Bronchial epithelial cell (primary cell): ENCODE measurements around the gene SMTN. TPM values are rescaled to one million over a fixed set of nuclear protein-coding genes. Genes with fewer than 3 reads are reported as not detected.

Source experiments
- DNase-seq: peaks from one replicate; pipeline ENCODE4 v3.0.0-alpha.2; 2010; ENCODE audit warnings: low read depth
- FAIRE-seq: peaks from 2 replicates; lab custom pipeline; 2011; peaks lifted over from hg19 to GRCh38; lab: Jason Lieb, UNC
- H3K27me3 ChIP-seq: 2 replicates; pipeline ENCODE4 v1.5.1; 2011; ENCODE audit warnings: low read length; ENCODE audit not compliant: control insufficient read depth, insufficient read depth
- H3K36me3 ChIP-seq: 2 replicates; pipeline ENCODE4 v1.5.1; 2011; ENCODE audit warnings: low read length; ENCODE audit not compliant: control insufficient read depth, insufficient read depth
- H3K4me3 ChIP-seq: 2 replicates; pipeline ENCODE4 v1.5.1; 2011; ENCODE audit warnings: mild to moderate bottlenecking, low read depth, low read length, control low read depth
- total RNA-seq: library from RNA; depleted of rRNA; stranded (reverse); fragments of >200 nt; gene quantifications from 2 replicates; pipeline ENCODE4 v1.2.1, GENCODE V29; 2014
- TF ChIP-seq, protein P1 (sequence below): IDR thresholded peaks from 2 replicates; pipeline ENCODE4 v1.5.1; 2011; ENCODE audit warnings: mild to moderate bottlenecking, moderate library complexity, low read length, control low read depth, inconsistent platforms; ENCODE audit not compliant: insufficient read depth, severe bottlenecking

The SMTN gene
- total RNA-seq, 1 donor from 2014 or later: 38.7 TPM

DNA sequence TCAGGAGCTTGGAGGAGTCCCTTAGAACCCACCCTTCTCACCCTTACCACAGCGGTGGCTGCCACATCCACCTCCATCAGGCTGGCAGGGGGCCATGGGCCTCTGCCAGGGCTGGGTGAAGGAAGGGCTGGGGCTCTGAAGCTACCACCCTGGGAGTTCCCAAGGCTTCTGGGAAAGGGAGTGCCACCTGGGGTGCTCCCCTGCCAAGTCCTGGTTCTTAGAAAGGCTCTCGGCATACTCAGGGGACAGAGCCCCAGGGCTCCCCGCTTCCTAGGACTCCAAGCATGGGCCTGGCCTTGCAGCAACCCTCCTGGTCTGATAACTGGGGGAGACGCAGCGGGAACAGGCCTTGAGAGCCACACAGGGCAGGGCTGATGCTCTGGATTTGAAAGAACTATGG lies 59.6 kb downstream of the SMTN start:
- Histone ChIP-seq H3K4me3 (no peak overlapping the region), H3K27me3 (peaks cover 4% of the 10 kb centered on the region), H3K36me3 (no peaks in the 10 kb centered on the region)
- TF ChIP-seq, protein P1, sequence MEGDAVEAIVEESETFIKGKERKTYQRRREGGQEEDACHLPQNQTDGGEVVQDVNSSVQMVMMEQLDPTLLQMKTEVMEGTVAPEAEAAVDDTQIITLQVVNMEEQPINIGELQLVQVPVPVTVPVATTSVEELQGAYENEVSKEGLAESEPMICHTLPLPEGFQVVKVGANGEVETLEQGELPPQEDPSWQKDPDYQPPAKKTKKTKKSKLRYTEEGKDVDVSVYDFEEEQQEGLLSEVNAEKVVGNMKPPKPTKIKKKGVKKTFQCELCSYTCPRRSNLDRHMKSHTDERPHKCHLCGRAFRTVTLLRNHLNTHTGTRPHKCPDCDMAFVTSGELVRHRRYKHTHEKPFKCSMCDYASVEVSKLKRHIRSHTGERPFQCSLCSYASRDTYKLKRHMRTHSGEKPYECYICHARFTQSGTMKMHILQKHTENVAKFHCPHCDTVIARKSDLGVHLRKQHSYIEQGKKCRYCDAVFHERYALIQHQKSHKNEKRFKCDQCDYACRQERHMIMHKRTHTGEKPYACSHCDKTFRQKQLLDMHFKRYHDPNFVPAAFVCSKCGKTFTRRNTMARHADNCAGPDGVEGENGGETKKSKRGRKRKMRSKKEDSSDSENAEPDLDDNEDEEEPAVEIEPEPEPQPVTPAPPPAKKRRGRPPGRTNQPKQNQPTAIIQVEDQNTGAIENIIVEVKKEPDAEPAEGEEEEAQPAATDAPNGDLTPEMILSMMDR: no peak
- no peak for FAIRE-seq
- no peak for DNase-seq

GRCh38 chr22:31141551-31141950 lies 60.4 kb downstream of the SMTN start:
- H3K4me3 ChIP-seq: no peak overlapping the region
- FAIRE-seq: no peak
- H3K27me3 ChIP-seq: peaks cover 4% of the 10 kb centered on the region
- H3K36me3 ChIP-seq: no peaks in the 10 kb centered on the region
- TF ChIP-seq, protein P1: no peak
- no peak for DNase-seq

GRCh38 chr22:31142285-31142684 lies 61.2 kb downstream of the SMTN start:
- FAIRE-seq (no peak), DNase-seq (peak; percentile 49)
- Histone ChIP-seq H3K27me3 (peaks cover 4% of the 10 kb centered on the region), H3K4me3 (no peak overlapping the region), H3K36me3 (no peaks in the 10 kb centered on the region)
- TF ChIP-seq, protein P1: no peak

DNA sequence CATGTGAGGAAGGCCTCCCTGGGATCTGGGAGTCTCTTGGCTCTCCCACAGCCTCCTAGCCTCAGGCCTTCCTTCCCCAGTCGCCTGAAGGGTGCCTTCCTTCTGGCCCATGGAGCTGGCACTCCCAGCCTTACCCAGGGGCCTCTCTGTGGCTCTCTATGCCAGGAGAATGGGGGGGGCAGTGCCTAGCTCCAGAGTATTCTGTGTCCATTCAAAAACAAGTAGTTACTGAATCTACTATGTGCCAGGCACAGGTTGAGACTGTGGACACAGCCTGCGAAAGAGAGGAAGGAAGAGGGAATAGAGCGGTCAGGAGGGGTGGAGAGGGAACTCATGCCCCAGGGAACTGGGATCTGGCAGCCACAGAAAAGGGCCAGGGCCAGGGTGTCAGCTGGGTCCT lies 61.9 kb downstream of the SMTN start:
- Histone ChIP-seq H3K36me3 (no peaks in the 10 kb centered on the region), H3K27me3 (peaks cover 4% of the 10 kb centered on the region), H3K4me3 (no peak overlapping the region)
- FAIRE-seq (no peak), DNase-seq (no peak)
- TF ChIP-seq, protein P1: no peak

- no peaks in the 10 kb centered on the region for H3K36me3 ChIP-seq
- DNase-seq (no peak), FAIRE-seq (no peak)
- TF ChIP-seq, protein P1: no peak
- H3K4me3 ChIP-seq: no peak overlapping the region
- H3K27me3 ChIP-seq: peaks cover 4% of the 10 kb centered on the region
Measured at GRCh38 chr22:31143537-31143936, 62.4 kb downstream of the SMTN start.

- Histone ChIP-seq H3K27me3 (peaks cover 4% of the 10 kb centered on the region), H3K4me3 (no peak overlapping the region), H3K36me3 (no peaks in the 10 kb centered on the region)
- TF ChIP-seq, protein P1: no peak
- no peak for FAIRE-seq
- peak; percentile 69 for DNase-seq
Measured at GRCh38 chr22:31144223-31144622, 63.1 kb downstream of the SMTN start.
